GM12892 (cell line): Measurements from ENCODE around the gene ZDHHC5.
A peak's percentile ranks its signal among the peaks of the same experiment; 100 is the strongest.

Source experiments
- DNase-seq: peaks from one replicate; pipeline ENCODE4 v3.0.0; 2011; ENCODE audit not compliant: insufficient read length
- FAIRE-seq: peaks from 2 replicates; lab custom pipeline; 2011; peaks lifted over from hg19 to GRCh38; lab: Jason Lieb, UNC
- POLR2A ChIP-seq: IDR thresholded peaks from 2 replicates; pipeline ENCODE4 v1.6.1; 2011; ENCODE audit warnings: low read depth, low read length, control low read depth
- POLR2AphosphoS5 ChIP-seq: IDR thresholded peaks from 2 replicates; pipeline ENCODE4 v1.6.1; 2011; ENCODE audit warnings: low read depth, low read length, control low read depth
- TAF1 ChIP-seq: IDR thresholded peaks from 2 replicates; pipeline ENCODE4 v1.6.1; 2011; ENCODE audit warnings: low read depth, mild to moderate bottlenecking, control low read depth, low read length, borderline replicate concordance

The ZDHHC5 gene

GRCh38 chr11:57635246-57635645 lies 32.7 kb upstream of the ZDHHC5 start:
- TF ChIP-seq POLR2AphosphoS5 (no peak), TAF1 (no peak)
- FAIRE-seq (no peak), DNase-seq (no peak)

DNA sequence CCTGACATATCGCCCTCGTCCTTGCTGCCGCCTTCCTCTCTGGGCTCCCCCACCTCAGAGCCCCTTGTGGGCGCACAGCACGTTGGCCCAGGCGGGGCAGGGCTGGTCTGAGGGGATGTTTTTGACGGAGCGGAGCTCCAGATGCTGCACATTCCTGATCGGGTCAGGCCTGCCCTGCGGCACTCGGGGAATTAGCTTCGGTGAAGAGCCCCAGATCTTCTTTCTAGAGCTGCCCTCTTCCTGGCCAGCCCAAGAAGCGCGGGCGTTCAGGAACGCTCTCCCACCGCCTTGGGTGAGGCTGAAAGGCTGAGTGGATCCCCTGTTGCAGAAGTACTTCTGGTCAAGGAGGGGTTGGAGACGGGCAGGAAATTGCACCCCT lies 30.3 kb upstream of the ZDHHC5 start:
- FAIRE-seq (no peak), DNase-seq (no peak)
- TF ChIP-seq TAF1 (no peak), POLR2A (no peak), POLR2AphosphoS5 (no peak)

- TF ChIP-seq POLR2A (no peak), TAF1 (no peak), POLR2AphosphoS5 (no peak)
- DNase-seq = no peak
- peak; percentile 50 for FAIRE-seq
Observed at GRCh38 chr11:57638005-57638781, 29.7 kb upstream of the ZDHHC5 start.

DNA sequence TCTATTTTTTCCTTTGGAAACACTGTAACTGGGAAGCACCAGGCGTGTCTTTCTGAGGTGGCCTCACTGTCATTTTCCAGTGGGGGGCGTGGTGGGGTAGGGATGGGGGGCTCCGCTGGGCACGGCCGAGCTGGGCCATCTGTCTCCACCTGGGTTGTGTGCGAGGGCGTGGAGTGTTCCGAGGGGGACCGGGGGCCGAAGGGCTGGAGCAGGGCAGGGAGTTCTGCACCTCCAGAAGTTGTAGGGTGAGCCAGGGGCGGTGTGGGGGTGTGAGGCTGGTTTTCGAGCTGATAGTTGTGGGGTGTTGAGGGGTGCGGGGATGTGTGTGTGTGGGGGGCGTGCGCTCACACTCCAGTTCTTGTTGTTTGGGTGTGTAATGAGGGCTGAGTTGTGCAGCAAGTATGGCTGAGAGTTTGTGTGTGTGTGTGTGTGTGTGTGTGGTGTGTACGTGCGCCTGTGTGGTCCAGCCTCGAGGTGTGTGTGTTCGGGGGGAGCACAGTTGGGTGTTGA lies 29.0 kb upstream of the ZDHHC5 start:
- peak; percentile 77 for FAIRE-seq
- TF ChIP-seq POLR2AphosphoS5 = no peak
- no peak for TF ChIP-seq POLR2A
- no peak for TF ChIP-seq TAF1
- no peak for DNase-seq

DNA sequence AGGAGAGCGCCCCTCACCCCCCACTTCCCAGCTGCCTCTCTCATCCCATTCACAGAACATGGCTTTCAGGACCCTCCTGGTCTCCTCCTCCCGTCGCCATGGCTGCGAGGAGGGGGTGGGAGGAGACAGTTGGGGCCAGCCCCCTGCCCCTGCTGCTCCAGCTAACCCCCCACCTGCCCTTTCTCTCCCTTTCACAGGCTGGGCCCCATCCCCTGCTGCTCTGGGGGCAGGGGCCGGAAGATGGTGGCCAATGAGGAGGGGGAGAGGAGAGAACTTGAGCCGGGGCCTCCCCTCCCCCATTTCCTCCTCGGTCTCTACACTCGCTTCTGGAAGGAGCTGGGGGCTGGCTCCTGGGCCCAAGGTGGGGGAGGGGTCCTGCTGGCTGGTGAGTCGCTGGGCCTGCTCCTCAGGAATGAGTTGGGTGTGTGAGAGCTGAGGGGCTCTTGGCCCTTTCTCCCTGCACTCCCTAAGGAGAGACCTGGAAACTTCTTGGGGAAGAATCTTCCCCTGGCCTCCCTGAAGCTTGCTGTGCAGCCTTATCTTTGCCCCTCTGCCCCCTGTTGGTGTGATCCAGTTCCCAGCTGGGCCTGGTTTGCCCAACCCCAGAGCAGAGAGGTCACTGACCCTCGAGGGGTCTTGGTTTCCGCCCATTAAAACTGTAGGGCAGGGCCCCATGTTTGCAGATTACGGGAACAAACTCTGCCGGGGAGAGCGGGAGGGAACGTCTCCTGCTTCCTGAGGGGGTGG lies 28.4 kb upstream of the ZDHHC5 start:
- TF ChIP-seq POLR2AphosphoS5 (no peak), TAF1 (no peak), POLR2A (no peak)
- DNase-seq (no peak), FAIRE-seq (no peak)

- FAIRE-seq = no peak
- DNase-seq = no peak
- no peak for TF ChIP-seq POLR2A
- no peak for TF ChIP-seq POLR2AphosphoS5
- TF ChIP-seq TAF1 = no peak
Observed at GRCh38 chr11:57640068-57640800, 27.7 kb upstream of the ZDHHC5 start.

- FAIRE-seq = peak; percentile 85
- no peak for DNase-seq
- TF ChIP-seq POLR2A (no peak), POLR2AphosphoS5 (no peak), TAF1 (no peak)
Observed at GRCh38 chr11:57641011-57641807, 26.7 kb upstream of the ZDHHC5 start.

DNA sequence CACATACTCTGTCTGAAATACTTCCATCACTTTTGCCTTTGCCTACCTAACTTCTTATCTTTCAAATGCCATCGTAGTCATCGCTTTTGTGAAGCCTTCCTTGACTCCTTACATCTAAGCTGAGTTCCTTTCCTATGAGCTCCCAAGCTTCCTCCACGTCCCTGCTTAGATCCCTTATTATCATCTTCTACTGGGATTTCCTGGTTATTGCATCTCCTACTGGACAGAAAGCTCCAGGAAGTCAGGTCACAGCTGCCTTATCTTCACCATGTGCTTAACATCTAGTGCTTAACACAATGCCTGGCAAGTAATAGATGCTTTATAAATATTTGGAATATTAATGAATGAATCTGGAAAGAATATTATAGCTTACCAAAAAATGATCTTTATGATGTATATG lies 24.1 kb upstream of the ZDHHC5 start:
- DNase-seq (no peak), FAIRE-seq (no peak)
- TF ChIP-seq POLR2AphosphoS5 (no peak), POLR2A (no peak), TAF1 (no peak)

- FAIRE-seq (peak; percentile 93), DNase-seq (peak; percentile 76)
- no peak for TF ChIP-seq POLR2AphosphoS5
Observed at GRCh38 chr11:57644748-57645688, 22.9 kb upstream of the ZDHHC5 start.

- FAIRE-seq (no peak), DNase-seq (no peak)
- TF ChIP-seq POLR2A (peak; percentile 55; the same call in 1 of the 2 replicates), TAF1 (no peak), POLR2AphosphoS5 (peak; percentile 31; the same call in 1 of the 2 replicates)
Observed at GRCh38 chr11:57645689-57646085, 22.2 kb upstream of the ZDHHC5 start.
